GM19467 (cell line): ENCODE data around the gene CENPA.
"Not testable (repeated sequence)": the region's sequence is repeated elsewhere in the genome, so short reads cannot be mapped to it uniquely, and the experiment has no call there.

ENCODE experiments used
- ATAC-seq: cut with Tn5 transposase; IDR thresholded peaks from one replicate; pipeline ENCODE4 v1.9.1; 2021; ENCODE audit warnings: mild to moderate bottlenecking, moderate library complexity; ENCODE audit not compliant: unreplicated experiment

The CENPA gene

DNA sequence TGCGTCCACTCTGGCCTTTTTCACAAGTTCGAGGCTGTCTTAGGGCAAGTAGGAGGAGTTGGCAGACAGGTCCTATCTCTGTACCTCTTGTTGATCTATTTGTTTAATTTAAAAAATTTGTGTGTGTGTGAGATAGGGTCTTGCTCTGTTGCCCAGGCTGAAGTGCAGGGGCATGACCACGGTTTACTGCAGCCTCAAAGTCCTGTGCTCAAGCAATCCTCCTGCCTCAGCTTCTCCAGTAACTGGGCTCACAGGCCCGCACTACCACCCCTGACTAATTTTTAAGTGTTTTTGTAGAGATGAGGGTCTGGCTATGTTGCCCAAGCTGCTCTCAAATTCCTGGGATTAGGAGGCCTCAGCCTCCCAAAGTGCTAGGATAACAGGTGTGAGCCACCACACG, 26.0 kb upstream of the CENPA start:
- no peak for ATAC-seq

DNA sequence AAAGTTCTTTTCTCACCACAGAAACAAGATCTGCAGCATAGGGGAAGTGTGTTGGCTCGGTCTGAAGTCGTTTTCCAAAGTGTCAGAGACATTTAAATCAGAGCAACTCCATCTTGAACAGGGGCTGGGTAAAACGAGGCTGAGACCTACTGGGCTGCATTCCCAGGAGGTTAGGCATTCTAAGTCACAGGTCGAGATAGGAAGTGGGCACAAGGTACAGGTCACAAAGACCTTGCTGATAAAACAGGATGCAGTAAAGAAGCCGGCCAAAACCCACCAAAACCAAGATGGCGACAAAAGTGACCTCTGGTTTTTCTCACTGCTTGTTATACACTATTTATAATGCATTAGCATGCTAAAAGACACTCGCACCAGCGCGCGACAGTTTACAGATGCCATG, 24.9 kb upstream of the CENPA start:
- not testable (repeated sequence) for ATAC-seq

DNA sequence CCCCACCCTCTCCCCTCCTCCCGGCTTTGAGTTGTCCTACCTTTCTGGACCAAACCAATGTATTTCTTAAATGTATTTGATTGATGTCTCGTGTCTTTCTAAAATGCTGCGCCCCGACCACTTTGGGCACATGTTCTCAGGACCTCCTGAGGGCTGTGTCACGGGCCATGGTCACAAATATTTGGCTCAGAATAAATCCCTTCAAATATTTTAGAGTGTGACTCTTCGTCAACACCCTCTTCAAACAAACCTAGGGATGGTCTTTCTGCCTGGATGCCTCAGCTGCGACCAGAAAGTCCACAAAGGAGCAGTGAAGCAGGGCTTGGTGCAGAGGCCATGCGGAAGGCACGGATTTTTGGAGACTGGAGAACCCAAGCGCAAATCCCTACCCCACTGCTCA, 22.8 kb upstream of the CENPA start:
- no peak for ATAC-seq

DNA sequence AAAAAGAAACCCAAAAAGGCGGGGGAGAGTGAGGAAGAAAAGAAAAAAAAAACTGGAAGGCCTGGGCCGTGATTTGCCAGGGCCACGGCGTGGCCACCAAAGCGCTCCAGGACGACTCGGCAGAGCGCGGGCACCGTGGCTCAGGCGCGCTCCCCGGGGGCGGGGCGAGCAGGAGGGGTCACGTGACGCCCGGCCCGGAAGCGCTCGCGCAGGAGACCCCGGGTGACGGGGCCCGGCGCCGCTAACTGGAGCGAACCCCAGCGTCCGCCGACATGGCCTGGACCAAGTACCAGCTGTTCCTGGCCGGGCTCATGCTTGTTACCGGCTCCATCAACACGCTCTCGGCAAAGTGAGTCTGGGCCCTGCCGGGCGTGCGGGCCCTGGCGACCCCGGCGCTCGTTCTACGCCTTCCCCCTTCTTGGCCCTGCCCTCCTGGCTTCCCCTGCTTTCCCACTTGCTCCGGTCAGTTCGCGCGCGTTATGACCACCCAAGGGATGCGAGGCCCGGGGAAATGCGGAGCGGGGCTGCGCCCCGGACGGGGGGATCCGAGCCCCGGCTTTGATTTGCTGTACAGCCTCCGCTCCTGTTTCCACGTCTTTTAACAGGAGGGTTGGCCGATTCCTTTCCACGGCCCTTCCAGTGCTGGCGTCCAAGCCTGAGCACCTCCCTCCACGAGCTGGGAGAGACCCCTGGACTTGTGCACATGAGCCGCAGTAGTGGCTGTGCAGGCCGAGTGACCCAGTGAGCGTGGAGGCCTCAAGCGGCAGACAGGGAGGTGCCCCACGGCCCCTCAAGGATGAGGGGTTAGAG, 21.6 kb upstream of the CENPA start, which contains the start of gene SLC35F6:
Gene SLC35F6, plus strand, starts transcription at position 207 of the 810 bp plus-strand sequence. Its CDS starts 66 bp downstream, at position 273.
- ATAC-seq = peak; percentile 85

DNA sequence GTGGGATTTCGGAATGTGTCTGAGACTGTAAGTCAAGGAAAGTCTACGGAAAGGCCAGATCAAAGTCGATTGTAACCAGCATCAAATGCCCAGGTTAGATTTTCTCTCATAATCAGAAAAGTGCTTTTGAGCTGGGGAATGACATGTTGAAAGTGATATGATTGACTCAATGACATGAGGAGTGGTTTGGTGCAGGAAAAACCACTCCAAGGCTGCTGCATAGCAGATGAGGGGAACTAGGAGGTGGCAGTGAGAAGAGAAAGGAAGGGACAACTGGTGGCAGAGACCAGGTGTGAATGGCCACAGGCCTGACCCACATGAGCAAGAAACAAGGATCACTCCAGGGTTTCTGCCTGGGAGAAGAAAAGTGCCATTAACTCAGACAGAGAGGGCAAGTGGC, 20.9 kb upstream of the CENPA start:
- ATAC-seq = no peak

DNA sequence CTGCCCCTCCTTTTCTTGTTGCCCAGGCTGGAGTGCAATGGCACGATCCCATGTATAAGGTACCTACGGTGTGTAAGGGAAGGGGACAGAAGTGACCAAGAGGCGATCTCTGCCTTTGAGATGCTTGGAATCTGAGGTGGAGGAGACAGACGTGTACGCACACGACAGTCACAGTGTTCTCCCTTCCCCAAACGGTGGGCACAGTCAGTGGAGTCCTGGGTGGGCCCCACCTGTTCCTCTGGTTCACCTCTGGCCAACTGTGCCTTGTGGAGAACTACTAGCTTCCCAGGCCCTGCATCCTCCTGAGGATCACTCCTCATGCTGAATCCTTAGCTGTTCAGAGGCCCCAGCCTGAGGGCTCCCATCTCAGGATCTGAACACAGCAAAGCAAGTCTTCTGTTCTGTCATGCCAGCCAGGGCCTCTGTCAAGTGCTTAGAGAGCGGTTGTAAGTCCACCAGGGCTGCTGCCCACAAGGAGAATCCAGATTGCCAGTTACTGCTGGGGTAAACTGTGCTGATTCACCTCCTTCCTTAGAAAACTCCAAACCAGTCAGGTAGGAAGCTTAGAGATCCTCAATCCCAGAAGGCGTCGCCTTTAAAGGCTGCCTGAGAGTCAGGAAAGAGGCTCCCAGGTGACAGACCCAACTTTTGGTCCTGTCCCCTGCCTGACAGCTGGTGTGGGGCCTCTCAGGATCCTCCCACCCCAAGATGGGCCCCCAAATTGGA, 20.2 kb upstream of the CENPA start:
- ATAC-seq = no peak

DNA sequence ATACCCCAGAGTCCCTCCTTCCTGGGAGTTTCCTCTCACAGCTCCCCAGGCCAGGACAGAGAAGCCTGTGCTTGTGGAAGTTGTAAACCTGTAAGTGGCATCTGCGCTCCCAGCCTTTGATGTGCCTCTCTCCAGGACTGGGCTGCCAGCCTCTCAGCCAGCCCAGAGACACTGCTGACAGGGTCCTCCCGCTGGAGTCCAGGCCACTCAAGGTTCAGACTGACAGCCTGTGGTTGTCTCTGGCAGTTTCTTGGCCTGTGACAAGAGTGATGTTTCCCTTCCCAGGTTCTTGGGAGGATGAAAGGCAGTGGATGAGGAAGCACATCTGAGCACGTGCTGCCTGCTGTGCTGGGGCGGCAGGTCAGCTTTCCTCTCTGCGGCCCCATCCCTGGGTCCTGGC, 18.7 kb upstream of the CENPA start:
- no peak for ATAC-seq

DNA sequence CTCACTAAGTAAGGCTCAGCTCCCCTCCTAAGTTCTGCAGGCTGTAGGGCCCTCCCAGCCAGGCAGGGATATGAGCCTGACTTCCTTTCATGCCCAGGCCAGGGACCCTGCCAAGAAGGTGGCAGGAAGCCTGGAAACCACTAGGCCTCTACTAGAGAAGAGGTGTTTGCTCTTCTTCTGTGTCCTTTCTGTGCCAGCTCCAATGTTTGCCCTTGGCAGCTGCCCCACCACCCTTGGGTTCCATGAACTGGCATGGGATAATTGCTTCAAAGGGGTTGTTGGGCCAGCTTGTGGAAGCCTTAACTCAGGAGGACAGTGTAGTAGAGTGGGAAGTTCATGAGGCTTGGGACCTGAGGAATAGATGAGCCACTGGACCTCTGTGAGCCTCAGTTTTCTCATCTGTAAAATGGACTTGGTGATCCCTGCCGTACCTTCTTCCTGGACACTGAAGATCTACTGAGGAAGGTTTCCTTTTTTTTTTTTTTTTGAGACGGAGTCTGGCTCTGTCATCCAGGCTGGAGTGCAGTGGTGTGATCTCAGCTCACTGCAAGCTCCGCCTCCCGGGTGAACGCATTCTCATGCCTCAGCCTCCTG, 17.9 kb upstream of the CENPA start:
- ATAC-seq = no peak

DNA sequence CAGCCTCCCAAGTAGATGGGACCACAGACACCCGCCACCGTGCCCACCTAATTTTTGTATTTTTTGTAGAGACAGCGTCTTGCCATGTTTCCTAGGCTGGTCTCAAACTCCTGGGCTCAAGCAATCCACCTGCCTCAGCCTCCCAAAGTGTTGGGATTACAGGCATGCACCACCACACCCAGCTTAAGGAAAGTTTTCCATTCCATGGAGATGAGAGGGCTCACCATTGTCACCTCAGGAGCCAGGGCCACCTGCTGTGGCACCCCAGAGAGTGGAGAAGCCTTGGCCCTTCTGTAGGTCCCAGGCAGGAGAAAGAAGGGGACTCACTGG, 17.1 kb upstream of the CENPA start:
- no peak for ATAC-seq

DNA sequence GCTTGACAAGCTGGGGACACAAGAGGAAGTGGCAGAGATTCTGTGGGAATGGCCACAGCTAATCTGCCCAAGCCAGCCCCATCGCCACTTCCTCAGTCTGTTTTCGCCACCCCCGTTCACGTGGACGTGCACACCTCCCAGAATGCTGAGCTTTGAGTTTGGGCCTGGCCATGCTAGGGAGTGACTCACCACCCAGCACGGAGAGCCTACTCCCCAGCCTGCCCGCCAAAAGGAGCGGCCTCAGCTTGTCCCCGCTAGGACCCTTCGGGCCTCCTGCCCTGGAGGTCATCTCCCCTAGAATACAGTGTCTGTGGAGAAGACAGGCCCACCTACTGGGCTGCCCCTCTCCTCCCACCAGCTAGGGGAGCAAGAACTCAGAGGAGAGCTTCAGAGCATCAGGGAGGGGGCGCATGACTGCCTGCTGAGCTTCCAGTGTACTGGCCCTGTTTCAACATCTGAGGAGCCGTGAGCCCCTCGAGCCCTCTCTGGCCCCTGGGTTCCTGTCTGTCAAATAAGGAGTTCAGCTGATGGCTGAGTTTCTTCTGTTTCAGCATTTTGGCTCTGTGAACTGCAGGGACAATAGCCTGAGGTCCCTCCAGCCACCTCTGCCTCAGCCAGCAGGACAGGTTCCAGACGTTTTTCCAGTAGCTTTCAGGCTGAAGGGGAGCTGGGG, 16.6 kb upstream of the CENPA start:
- no peak for ATAC-seq

DNA sequence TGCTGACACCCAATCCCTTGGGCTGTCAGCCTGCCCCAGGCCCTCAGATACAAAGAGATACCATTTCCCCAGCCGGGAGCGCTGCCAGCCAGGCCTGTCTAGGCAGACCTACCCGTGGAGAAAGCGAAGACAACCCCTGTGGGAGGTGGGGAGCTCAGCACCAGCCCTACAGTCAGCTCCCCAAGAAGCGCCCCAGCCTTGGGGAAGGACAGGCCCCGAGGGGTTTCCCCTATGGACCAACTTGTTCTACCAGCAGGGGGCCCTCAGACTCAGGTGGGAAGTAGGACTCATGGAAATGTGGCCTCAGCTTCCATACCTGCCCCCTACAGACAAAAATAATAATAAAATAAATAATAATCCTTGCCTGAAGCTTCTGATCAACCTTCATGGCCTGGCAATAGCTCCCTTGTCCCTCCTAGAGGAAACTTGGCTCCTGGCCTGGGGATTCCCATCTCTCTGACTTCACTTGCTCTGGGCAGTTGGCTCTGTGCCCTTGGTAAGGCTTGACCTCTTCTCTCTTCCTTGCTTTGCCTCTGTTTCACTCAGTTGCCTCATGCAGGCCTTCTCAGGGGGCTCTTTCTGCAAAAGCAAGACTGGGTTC, 14.8 kb upstream of the CENPA start:
- ATAC-seq = no peak

DNA sequence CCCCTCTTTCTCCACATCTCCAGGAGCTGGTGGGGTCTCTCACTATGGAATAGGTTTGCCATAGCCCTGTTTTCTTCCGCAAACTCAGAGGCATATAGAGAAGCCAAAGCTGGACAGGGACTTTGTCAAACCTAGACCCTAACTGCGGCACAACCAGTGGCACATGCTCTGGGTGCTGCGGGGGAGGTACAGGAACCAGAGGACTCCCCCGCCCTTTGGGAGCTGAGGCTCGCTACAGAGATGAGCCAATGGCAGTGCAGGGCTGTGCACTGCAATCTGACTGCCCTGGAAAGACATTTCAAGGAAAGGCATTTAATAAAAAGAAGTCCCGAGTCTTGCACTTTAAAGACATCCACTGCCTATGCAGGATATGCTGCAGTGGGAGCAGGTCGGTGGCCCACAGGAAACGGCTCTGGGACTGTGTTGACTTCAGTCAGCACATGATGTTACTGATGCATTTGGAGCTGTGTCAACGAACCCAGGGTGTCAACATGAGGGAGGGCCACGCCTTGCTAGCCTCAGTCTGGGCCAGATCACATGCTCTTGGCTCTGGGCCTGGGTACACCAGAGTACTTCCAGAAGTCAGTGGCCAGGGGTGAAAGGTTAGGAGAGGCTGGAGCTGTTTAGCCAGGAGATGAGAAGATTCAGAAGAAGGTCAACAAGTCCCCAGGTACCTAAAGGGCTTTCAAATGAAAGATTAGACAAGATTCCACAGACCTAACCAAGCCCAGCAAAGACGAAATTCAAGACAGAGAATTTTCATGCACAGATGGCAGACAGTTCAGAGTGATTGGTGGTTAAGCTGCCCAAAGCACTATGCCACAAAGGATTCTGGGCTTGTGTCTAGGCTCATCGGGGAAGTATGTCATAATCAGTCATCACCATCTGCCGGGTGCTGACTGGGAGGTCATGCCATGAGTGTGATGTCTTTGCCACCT, 13.5 kb upstream of the CENPA start:
- no peak for ATAC-seq

DNA sequence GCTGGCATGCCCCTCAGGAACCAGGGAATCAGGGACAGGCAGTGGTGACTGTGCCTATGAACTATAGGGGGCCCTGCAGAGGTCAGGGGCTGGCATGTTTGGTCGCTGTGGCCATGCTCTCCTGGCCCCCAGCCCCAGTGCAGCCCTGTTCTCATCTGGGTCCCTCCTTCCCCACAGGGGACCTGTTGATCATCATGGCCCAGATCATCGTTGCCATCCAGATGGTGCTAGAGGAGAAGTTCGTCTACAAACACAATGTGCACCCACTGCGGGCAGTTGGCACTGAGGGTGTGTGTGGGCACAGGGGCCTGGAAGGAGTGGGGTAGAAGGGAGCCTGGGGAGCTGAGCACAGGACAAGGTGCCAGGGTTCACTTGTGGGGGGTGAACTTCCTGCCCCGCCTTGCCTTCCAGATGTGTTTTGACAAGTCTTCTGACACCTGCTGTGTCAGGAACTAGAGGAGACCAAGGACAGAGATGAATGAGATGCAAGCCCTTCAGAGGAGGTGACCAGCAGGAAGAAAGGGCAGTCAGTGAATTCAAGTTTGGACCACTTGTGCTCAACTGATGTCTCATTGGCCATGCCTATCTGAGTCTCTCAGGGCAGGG, 9.6 kb upstream of the CENPA start:
- no peak for ATAC-seq

DNA sequence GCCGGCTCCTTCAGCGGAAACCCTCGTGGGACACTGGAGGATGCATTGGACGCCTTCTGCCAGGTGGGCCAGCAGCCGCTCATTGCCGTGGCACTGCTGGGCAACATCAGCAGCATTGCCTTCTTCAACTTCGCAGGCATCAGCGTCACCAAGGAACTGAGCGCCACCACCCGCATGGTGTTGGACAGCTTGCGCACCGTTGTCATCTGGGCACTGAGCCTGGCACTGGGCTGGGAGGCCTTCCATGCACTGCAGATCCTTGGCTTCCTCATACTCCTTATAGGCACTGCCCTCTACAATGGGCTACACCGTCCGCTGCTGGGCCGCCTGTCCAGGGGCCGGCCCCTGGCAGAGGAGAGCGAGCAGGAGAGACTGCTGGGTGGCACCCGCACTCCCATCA, 7.8 kb upstream of the CENPA start:
- no peak for ATAC-seq

DNA sequence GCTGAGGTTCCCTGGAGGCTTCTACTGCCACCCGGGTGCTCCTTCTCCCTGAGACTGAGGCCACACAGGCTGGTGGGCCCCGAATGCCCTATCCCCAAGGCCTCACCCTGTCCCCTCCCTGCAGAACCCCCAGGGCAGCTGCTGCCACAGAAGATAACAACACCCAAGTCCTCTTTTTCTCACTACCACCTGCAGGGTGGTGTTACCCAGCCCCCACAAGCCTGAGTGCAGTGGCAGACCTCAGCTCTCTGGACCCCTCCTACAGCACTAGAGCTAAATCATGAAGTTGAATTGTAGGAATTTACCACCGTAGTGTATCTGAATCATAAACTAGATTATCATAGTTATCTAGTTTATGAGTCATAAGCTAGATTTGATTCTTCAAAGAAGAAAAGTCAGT, 7.3 kb upstream of the CENPA start:
- no peak for ATAC-seq

DNA sequence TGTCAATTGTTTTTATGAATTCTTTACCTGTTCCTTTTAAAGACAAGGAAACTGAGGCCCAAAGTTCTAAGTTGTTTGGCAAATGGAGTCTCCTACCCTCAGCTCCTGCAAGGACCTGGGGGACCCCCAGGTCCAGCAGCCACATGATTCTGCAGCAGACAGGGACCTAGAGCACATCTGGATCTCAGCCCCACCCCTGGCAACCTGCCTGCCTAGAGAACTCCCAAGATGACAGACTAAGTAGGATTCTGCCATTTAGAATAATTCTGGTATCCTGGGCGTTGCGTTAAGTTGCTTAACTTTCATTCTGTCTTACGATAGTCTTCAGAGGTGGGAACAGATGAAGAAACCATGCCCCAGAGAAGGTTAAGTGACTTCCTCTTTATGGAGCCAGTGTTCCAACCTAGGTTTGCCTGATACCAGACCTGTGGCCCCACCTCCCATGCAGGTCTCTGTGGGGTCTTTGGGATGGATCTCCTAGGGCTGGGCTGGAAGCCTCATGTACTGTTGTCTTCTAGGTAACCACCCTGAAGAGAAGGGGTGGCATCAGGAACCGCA, 5.6 kb upstream of the CENPA start:
- ATAC-seq = no peak

DNA sequence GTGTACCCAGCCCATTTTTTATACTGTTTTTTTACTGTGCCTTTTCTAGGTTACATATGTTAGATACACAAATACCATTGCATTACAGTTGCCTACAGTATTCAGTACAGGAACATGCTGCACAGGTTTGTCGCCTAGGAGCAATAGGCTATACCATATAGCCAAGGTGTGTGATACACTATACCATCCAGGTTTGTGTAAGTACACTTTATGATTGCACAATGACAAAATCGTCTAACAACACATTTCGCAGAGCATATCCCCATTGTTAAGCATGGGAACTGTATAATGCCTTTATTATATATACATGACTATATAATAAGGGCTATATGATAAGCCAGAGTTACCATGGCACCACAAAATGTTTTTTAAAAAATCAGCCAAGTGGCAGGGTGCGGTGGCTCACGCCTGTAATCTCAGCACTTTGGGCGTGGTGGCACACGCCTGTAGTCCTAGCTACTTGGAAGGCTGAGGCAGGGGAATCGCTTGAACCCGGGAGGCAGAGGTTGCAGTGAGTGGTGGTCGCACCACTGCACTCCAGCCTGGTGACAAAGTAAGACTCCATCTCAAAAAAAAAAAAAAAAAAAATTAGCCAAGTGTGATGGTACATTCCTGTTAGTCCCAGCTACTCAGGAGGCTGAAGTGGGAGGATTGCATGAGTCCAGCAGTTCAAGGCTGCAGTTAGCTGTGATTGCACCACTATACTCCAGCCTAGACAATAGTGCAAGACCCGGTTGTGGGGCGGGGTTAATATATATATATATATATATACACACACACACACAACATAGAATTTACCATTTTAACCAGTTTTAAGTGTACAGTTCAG, 2.8 kb upstream of the CENPA start:
- ATAC-seq = no peak

DNA sequence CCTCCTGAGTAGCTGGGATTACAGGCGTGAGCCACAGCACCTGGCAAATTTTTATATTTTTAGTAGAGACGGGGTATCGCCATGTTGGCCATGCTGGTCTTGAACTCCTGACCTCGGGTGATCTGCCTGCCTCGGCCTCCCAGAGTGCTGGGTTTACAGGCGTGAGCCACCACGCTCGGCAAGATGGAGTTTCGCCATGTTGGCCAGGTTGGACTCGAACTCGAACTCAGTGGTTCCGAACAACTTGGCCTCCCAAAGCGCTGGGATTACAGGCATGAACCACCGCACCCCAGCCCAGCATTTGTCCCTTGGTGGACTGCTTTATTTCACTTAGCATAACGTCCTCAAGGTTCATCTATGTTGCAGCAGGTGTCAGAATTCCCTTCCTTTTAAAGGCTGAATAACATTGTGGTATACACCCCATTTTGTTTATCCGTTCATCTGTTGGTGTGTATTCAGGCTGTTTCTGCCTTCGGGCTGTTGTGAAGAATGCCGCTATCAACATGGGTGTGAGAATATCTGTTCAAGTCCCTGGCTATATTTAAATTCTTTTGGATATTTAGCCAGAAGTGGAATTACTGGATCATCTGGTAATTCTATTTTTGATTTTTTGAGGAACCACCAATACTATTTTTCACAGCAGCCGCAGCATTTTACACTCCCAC, 1.2 kb upstream of the CENPA start:
- ATAC-seq = no peak
